Measurements from ENCODE around the gene TXNRD2. TPM values are rescaled to one million over a fixed set of nuclear protein-coding genes. Genes with fewer than 3 reads are reported as not detected.

Gene TXNRD2
- total and polyA plus RNA-seq, 10 of the 15 experiments (the other 5 are each of a cell fraction or from before 2014, with no cell fraction given): 1.6 to 26.0 (median 13.9) TPM

DNA sequence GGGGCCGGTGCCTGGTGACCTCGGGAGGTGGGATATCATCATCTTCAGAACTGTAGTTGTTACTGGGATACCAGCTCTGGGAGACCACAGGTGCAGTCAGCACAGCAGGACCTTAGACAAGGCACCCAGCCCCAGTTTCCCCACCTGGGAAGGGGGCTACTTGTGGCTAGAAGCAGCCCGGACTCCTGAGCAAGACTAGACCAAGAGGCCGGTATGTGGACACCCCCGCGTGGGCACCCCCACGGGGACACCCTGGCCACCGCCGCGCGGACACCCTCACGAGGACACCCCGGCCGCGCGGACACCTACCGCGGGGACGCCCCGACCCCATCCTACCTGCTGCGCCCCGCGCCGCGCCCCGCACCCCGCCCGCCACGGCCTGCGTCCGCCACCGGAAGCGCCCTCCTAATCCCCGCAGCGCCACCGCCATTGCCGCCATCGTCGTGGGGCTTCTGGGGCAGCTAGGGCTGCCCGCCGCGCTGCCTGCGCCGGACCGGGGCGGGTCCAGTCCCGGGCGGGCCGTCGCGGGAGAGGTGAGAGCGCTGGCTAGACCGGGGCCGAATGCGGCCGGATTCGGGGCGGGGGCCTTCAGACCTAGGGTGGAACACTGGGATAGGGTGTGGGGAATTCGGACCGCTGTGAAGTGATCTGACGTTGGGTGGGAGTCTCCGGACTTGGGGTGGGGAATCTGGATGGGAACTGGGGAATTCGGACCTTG, at the start of gene TXNRD2, which contains the start of gene COMT (continued):
- TF ChIP-seq NR2F1 (conservative IDR thresholded peaks at IDR 0.05) (no peak), TCF3 (IDR thresholded peaks at IDR 0.05; ENCODE audit: borderline replicate concordance, insufficient read depth, low read depth, low read length) (0 out of 2 replicates have a peak, but pooled peaks have one; percentile 21), EZH2 (IDR thresholded peaks at IDR 0.05; ENCODE audit: borderline replicate concordance, control insufficient read depth, low read depth, low read length) (no peak), TBL1XR1 (IDR thresholded peaks at IDR 0.05; ENCODE audit: low read depth, low read length) (no peak), ZSCAN29 (IDR thresholded peaks at IDR 0.05) (no peak), SMC3 (IDR thresholded peaks at IDR 0.05; ENCODE audit: borderline replicate concordance, low read length) (no peak), DPF2 (IDR thresholded peaks at IDR 0.05) (0 out of 2 replicates have a peak, but pooled peaks have one; percentile 4), SMARCA5 (IDR thresholded peaks at IDR 0.05) (0 out of 2 replicates have a peak, but pooled peaks have one; percentile 8), RB1 (IDR thresholded peaks at IDR 0.05; ENCODE audit: borderline replicate concordance) (no peak), RAD51 (IDR thresholded peaks at IDR 0.05) (no peak), TARDBP (IDR thresholded peaks at IDR 0.05; ENCODE audit: borderline replicate concordance) (no peak), JUNB (IDR thresholded peaks at IDR 0.05) (no peak), SRF (IDR thresholded peaks at IDR 0.05; ENCODE audit: low read depth in 2 of 2, low read length in 2 of 2) (peak; percentile 63 to 65; a peak in 1 of 4 replicates), ZNF274 (IDR thresholded peaks at IDR 0.05; ENCODE audit: insufficient read depth, insufficient read length) (no peak), SMAD1 (IDR thresholded peaks at IDR 0.05; ENCODE audit: low read depth, partially characterized antibody) (no peak)
- TF ChIP-seq, protein P1, sequence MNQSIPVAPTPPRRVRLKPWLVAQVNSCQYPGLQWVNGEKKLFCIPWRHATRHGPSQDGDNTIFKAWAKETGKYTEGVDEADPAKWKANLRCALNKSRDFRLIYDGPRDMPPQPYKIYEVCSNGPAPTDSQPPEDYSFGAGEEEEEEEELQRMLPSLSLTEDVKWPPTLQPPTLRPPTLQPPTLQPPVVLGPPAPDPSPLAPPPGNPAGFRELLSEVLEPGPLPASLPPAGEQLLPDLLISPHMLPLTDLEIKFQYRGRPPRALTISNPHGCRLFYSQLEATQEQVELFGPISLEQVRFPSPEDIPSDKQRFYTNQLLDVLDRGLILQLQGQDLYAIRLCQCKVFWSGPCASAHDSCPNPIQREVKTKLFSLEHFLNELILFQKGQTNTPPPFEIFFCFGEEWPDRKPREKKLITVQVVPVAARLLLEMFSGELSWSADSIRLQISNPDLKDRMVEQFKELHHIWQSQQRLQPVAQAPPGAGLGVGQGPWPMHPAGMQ (IDR thresholded peaks at IDR 0.05; ENCODE audit: borderline replicate concordance): no peak
- TF ChIP-seq, protein P2, sequence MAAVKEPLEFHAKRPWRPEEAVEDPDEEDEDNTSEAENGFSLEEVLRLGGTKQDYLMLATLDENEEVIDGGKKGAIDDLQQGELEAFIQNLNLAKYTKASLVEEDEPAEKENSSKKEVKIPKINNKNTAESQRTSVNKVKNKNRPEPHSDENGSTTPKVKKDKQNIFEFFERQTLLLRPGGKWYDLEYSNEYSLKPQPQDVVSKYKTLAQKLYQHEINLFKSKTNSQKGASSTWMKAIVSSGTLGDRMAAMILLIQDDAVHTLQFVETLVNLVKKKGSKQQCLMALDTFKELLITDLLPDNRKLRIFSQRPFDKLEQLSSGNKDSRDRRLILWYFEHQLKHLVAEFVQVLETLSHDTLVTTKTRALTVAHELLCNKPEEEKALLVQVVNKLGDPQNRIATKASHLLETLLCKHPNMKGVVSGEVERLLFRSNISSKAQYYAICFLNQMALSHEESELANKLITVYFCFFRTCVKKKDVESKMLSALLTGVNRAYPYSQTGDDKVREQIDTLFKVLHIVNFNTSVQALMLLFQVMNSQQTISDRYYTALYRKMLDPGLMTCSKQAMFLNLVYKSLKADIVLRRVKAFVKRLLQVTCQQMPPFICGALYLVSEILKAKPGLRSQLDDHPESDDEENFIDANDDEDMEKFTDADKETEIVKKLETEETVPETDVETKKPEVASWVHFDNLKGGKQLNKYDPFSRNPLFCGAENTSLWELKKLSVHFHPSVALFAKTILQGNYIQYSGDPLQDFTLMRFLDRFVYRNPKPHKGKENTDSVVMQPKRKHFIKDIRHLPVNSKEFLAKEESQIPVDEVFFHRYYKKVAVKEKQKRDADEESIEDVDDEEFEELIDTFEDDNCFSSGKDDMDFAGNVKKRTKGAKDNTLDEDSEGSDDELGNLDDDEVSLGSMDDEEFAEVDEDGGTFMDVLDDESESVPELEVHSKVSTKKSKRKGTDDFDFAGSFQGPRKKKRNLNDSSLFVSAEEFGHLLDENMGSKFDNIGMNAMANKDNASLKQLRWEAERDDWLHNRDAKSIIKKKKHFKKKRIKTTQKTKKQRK (IDR thresholded peaks at IDR 0.05; ENCODE audit: low read depth, low read length): no peak
- TF ChIP-seq, protein P3, sequence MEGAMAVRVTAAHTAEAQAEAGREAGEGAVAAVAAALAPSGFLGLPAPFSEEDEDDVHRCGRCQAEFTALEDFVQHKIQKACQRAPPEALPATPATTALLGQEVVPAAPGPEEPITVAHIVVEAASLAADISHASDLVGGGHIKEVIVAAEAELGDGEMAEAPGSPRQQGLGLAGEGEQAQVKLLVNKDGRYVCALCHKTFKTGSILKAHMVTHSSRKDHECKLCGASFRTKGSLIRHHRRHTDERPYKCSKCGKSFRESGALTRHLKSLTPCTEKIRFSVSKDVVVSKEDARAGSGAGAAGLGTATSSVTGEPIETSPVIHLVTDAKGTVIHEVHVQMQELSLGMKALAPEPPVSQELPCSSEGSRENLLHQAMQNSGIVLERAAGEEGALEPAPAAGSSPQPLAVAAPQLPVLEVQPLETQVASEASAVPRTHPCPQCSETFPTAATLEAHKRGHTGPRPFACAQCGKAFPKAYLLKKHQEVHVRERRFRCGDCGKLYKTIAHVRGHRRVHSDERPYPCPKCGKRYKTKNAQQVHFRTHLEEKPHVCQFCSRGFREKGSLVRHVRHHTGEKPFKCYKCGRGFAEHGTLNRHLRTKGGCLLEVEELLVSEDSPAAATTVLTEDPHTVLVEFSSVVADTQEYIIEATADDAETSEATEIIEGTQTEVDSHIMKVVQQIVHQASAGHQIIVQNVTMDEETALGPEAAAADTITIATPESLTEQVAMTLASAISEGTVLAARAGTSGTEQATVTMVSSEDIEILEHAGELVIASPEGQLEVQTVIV (IDR thresholded peaks at IDR 0.05; ENCODE audit: borderline replicate concordance, partially characterized antibody): no peak
